Measurements from ENCODE around the gene SERPINA1. TPM values are rescaled to one million over a fixed set of nuclear protein-coding genes. Genes with fewer than 3 reads are reported as not detected.

Gene SERPINA1
- total and polyA plus RNA-seq, 2 donors (not counting 1 experiment from before 2014, with no cell fraction given), result 0.69 to 6.8 TPM

DNA sequence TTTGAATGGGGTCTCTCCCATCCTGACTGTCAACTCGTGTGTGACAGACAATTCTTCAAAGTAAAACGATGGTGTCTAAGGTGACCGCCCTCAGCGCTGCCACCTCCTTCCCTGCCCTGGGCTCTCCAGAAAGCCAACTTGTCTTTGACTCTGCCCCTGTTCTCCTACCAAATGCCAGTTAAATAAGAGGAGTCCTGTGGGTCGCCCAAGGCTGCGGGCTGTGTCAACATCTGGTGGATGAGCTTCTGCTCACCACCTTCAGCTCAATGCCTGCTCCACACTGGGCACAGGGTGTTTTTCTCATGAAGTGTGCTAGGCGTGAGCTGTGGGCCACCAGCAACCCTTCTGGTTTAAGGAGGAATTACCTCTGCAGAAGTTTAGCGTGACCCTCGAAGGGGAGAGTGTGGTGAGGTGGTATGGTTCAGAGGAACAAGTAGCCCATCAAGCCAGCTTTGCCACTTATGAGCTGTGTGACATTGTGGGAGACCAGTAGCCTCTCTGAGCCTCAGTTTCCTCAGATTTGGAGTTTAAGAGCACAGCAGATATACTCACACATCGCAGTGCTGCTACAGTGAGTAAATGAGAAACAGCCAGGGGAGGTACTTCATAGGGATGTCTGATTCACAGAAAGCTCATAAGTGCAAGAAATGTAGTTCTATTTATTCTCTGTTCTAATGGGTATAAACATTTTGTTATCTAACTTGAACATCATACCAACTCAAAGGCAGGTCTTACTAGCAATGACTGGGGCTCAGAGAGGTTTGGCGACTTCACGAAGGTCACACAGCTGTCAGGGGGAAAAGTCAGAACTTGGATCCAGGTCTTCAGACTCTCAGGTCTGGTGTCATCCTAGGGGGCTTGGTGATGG lies 12.1 kb downstream of the SERPINA1 start:
- intact Hi-C loops (cut with micrococcal nuclease), result no loop called here
- WGBS (ENCODE audit: insufficient coverage), result 90% methylated on average over 11 of the region's 12 CpGs
- Histone ChIP-seq H3K27ac (ENCODE audit: low read length in 2 of 2) (no peak overlapping the region), H4K20me1 (ENCODE audit: control insufficient read depth, insufficient read depth, low read length, poor library complexity, severe bottlenecking) (no peaks in the 10 kb centered on the region), H3K9ac (ENCODE audit: low read length) (no peak overlapping the region), H3K4me2 (replicated peaks; ENCODE audit: low read depth, low read length, poor library complexity, severe bottlenecking) (no peak overlapping the region), H3K4me3 (ENCODE audit: control extremely low read depth in 1 of 5, extremely low read depth in 1 of 5, insufficient read depth in 1 of 5, low read depth in 2 of 5, low read length in 4 of 5) (no peak overlapping the region), H3K79me2 (ENCODE audit: control insufficient read depth, insufficient read depth, low read length) (no peaks in the 10 kb centered on the region), H3K9me3 (ENCODE audit: control extremely low read depth in 1 of 3, control insufficient read depth in 2 of 3, insufficient read depth in 1 of 3, low read length in 2 of 3) (peaks cover 0 to 5% (median 0%) of the 10 kb centered on the region in 3 donors), H2AFZ (ENCODE audit: insufficient read depth, low read depth, low read length, poor library complexity, severe bottlenecking) (no peak overlapping the region), H3K4me1 (ENCODE audit: control insufficient read depth in 2 of 2, insufficient read depth in 2 of 2, low read length in 2 of 2) (no peaks in the 10 kb centered on the region), H3K27me3 (replicated peaks in 1 of 4; ENCODE audit: control extremely low read depth in 1 of 4, control insufficient read depth in 3 of 4, insufficient read depth in 4 of 4, low read length in 3 of 4) (no peaks in the 10 kb centered on the region), H3K36me3 (replicated peaks in 1 of 2; ENCODE audit: control extremely low read depth in 1 of 2, control insufficient read depth in 1 of 2, extremely low read depth in 1 of 2, insufficient read depth in 2 of 2, low read length in 1 of 2) (no peaks in the 10 kb centered on the region)
- no peak overlapping the region for H3K4me3 Mint-ChIP-seq
- ATAC-seq (ENCODE audit: low read depth) (no peak), DNase-seq (no peak)
- no peaks in the 10 kb centered on the region for H3K9me3 Mint-ChIP-seq (ENCODE audit: insufficient read depth)
- no peaks in the 10 kb centered on the region for H3K4me1 Mint-ChIP-seq
- H3K27ac Mint-ChIP-seq, result no peak overlapping the region
- no peak for TF ChIP-seq EZH2 (IDR thresholded peaks at IDR 0.05; ENCODE audit: borderline replicate concordance, insufficient read depth, low read depth, low read length, poor library complexity, severe bottlenecking)
- TF ChIP-seq, protein P1, sequence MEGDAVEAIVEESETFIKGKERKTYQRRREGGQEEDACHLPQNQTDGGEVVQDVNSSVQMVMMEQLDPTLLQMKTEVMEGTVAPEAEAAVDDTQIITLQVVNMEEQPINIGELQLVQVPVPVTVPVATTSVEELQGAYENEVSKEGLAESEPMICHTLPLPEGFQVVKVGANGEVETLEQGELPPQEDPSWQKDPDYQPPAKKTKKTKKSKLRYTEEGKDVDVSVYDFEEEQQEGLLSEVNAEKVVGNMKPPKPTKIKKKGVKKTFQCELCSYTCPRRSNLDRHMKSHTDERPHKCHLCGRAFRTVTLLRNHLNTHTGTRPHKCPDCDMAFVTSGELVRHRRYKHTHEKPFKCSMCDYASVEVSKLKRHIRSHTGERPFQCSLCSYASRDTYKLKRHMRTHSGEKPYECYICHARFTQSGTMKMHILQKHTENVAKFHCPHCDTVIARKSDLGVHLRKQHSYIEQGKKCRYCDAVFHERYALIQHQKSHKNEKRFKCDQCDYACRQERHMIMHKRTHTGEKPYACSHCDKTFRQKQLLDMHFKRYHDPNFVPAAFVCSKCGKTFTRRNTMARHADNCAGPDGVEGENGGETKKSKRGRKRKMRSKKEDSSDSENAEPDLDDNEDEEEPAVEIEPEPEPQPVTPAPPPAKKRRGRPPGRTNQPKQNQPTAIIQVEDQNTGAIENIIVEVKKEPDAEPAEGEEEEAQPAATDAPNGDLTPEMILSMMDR (IDR thresholded peaks at IDR 0.05), result no peak
- H3K27me3 Mint-ChIP-seq, result peaks cover 9% of the 10 kb centered on the region
- ChIA-PET CTCF (no interaction called here), POLR2A (no interaction called here)

DNA sequence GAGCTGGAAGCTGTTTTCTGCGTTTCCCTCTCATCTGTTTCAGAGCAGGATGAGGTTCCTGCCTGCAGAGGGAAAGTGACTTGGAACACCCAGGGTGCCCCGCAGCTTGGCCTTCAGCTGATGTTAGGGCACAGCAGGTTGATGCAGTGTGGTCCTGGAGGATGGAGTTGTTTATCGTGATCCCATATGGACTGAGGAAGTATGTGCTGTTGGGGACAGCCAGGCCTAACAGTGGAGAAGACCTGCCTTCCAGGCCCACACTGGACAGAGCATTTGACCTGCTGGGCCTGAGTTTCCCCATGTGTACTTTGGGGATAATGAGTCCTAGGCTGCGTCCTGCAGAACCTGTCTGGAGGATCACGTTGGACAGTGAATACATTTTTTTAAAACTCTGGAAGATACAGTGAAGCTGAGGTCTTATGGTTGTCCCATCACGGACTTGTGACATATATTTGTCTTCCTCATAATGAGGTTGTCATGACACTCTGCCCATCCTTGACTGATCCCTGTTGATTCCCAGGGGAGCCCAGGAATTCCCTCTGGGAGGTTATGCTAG lies 12.8 kb downstream of the SERPINA1 start:
- H3K9ac ChIP-seq (ENCODE audit: low read length), result no peak overlapping the region
- 77% methylated on average over 6 of the region's 6 CpGs for WGBS (ENCODE audit: insufficient coverage)
- no peaks in the 10 kb centered on the region for H3K36me3 ChIP-seq (replicated peaks in 1 of 2; ENCODE audit: control extremely low read depth in 1 of 2, control insufficient read depth in 1 of 2, extremely low read depth in 1 of 2, insufficient read depth in 2 of 2, low read length in 1 of 2)
- ChIA-PET POLR2A (no interaction called here), CTCF (no interaction called here)
- no peak overlapping the region for H3K27ac ChIP-seq (ENCODE audit: low read length in 2 of 2)
- Mint-ChIP-seq H3K4me3 (no peak overlapping the region), H3K4me1 (no peaks in the 10 kb centered on the region), H3K27ac (no peak overlapping the region), H3K27me3 (peaks cover 9% of the 10 kb centered on the region), H3K9me3 (ENCODE audit: insufficient read depth) (no peaks in the 10 kb centered on the region)
- TF ChIP-seq EZH2 (IDR thresholded peaks at IDR 0.05; ENCODE audit: borderline replicate concordance, insufficient read depth, low read depth, low read length, poor library complexity, severe bottlenecking), result no peak
- H3K9me3 ChIP-seq (ENCODE audit: control extremely low read depth in 1 of 3, control insufficient read depth in 2 of 3, insufficient read depth in 1 of 3, low read length in 2 of 3), result peaks cover 0 to 5% (median 0%) of the 10 kb centered on the region in 3 donors
- no peaks in the 10 kb centered on the region for H3K79me2 ChIP-seq (ENCODE audit: control insufficient read depth, insufficient read depth, low read length)
- H3K27me3 ChIP-seq (replicated peaks in 1 of 4; ENCODE audit: control extremely low read depth in 1 of 4, control insufficient read depth in 3 of 4, insufficient read depth in 4 of 4, low read length in 3 of 4), result no peaks in the 10 kb centered on the region
- intact Hi-C loops (cut with micrococcal nuclease), result no loop called here
- H3K4me1 ChIP-seq (ENCODE audit: control insufficient read depth in 2 of 2, insufficient read depth in 2 of 2, low read length in 2 of 2), result no peaks in the 10 kb centered on the region
- no peak overlapping the region for H3K4me2 ChIP-seq (replicated peaks; ENCODE audit: low read depth, low read length, poor library complexity, severe bottlenecking)
- no peak overlapping the region for H3K4me3 ChIP-seq (ENCODE audit: control extremely low read depth in 1 of 5, extremely low read depth in 1 of 5, insufficient read depth in 1 of 5, low read depth in 2 of 5, low read length in 4 of 5)
- no peak overlapping the region for H2AFZ ChIP-seq (ENCODE audit: insufficient read depth, low read depth, low read length, poor library complexity, severe bottlenecking)
- DNase-seq (no peak), ATAC-seq (ENCODE audit: low read depth) (no peak)
- H4K20me1 ChIP-seq (ENCODE audit: control insufficient read depth, insufficient read depth, low read length, poor library complexity, severe bottlenecking), result no peaks in the 10 kb centered on the region

Measured in B cell (primary cell).